PFSK-1 (cell line): Measurements from ENCODE around the gene DESI2.

Experiments used
- POLR2AphosphoS5 ChIP-seq: IDR thresholded peaks from 2 replicates; pipeline ENCODE4 v1.6.1; 2012; ENCODE audit warnings: low read depth, mild to moderate bottlenecking, control low read depth, low read length, moderate library complexity
- REST ChIP-seq, 2 experiments: IDR thresholded peaks; 2 replicates each; pipeline versions ENCODE4 v1.6.1 to v1.8.0; 2011 to 2012; ENCODE audit warnings: low read depth in 2 of 2, low read length in 2 of 2, control low read depth in 1 of 2, inconsistent platforms in 1 of 2, mild to moderate bottlenecking in 1 of 2, moderate library complexity in 1 of 2; ENCODE audit not compliant: insufficient read depth in 1 of 2
- SIN3A ChIP-seq: IDR thresholded peaks from 2 replicates; pipeline ENCODE4 v1.6.1; 2012; ENCODE audit warnings: mild to moderate bottlenecking, low read length, moderate library complexity, borderline replicate concordance; ENCODE audit not compliant: insufficient read depth

- TF ChIP-seq POLR2AphosphoS5 (no peak), REST (IDR thresholded peaks at IDR 0.05; ENCODE audit: insufficient read depth in 1 of 2, low read depth in 2 of 2, low read length in 2 of 2) (no peak), SIN3A (no peak)
Measured at GRCh38 chr1:244695937-244696336, 43.0 kb downstream of the DESI2 start.
